ENCODE results near the gene AKR1C1. TPM values are rescaled to one million over a fixed set of nuclear protein-coding genes. Genes with fewer than 3 reads are reported as not detected.
"Not testable (repeated sequence)": the region's sequence is repeated elsewhere in the genome, so short reads cannot be mapped to it uniquely, and the experiment has no call there.

AKR1C1 gene
- total and polyA plus RNA-seq, 7 experiments from 2014 or later: 1.8 to 4.7 (median 3.4) TPM; not detected in 2

- ATAC-seq; POLR2A ChIA-PET; CTCF ChIA-PET; H3K4me1 Mint-ChIP-seq; H3K4me1 ChIP-seq (ENCODE audit: control insufficient read depth in 2 of 2, insufficient read depth in 2 of 2, low read length in 2 of 2); H3K36me3 ChIP-seq (ENCODE audit: control insufficient read depth in 2 of 3, insufficient read depth in 3 of 3, low read length in 3 of 3); H3K4me3 ChIP-seq (ENCODE audit: low read length); H3K27ac Mint-ChIP-seq; intact Hi-C loops (cut with micrococcal nuclease); DNase-seq; H3K27me3 ChIP-seq (ENCODE audit: control insufficient read depth in 2 of 2, insufficient read depth in 2 of 2, low read length in 2 of 2); H3K27ac ChIP-seq (ENCODE audit: low read depth, low read length); H3K4me3 Mint-ChIP-seq: not testable (repeated sequence)
- H3K9me3 Mint-ChIP-seq: peaks cover 16 to 68% (median 38%) of the 10 kb centered on the region in 11 donors
- peaks cover 0 to 13% (median 4%) of the 10 kb centered on the region in 5 donors for H3K27me3 Mint-ChIP-seq
- H3K36me3 Mint-ChIP-seq: peaks cover 0 to 32% (median under 1%) of the 10 kb centered on the region in 5 donors
- peaks cover 0 to 13% (median 3%) of the 10 kb centered on the region in 3 experiments for H3K9me3 ChIP-seq (ENCODE audit: control insufficient read depth in 2 of 3, low read length in 3 of 3)
Measured at GRCh38 chr10:5032444-5032843, 69.2 kb downstream of the AKR1C1 start.

Other genes with a start within 250 kb of the AKR1C1 start
- gene AKR1E2, start 137.2 kb upstream of the AKR1C1 start, total RNA-seq: 10 to 100 TPM in 4 of 5 experiments, 1 to 10 TPM in 1; 8.6 to 26.0 (median 25.1) TPM
- gene AKR1E2, start 137.2 kb upstream of the AKR1C1 start, polyA plus RNA-seq: 1 to 10 TPM; 3.6 to 4.9 TPM
- gene AKR1C2, start 40.4 kb downstream of the AKR1C1 start, total RNA-seq: under 1 TPM in 1 of 5 experiments, not detected in 4; 0.15 TPM
- gene AKR1C2, start 40.4 kb downstream of the AKR1C1 start, polyA plus RNA-seq: not detected
- gene AKR1C3, start 131.0 kb downstream of the AKR1C1 start, total RNA-seq: 10 to 100 TPM in 1 of 5 experiments, 1 to 10 TPM in 4; 2.9 to 14.1 (median 5.8) TPM
- 10 to 100 TPM; 13.9 to 22.8 TPM for gene AKR1C3, start 131.0 kb downstream of the AKR1C1 start, polyA plus RNA-seq
- gene AKR1C8, start 221.7 kb downstream of the AKR1C1 start, total RNA-seq: 1 to 10 TPM in 2 of 5 experiments, under 1 TPM in 3; 0.69 to 3.1 (median 0.88) TPM
- gene AKR1C8, start 221.7 kb downstream of the AKR1C1 start, polyA plus RNA-seq: not detected
- not detected for gene AKR1C4, start 233.4 kb downstream of the AKR1C1 start, total RNA-seq
- not detected for gene AKR1C4, start 233.4 kb downstream of the AKR1C1 start, polyA plus RNA-seq